T47D (cell line): Measurements from ENCODE around the gene LDB3.

Source experiments
- DNase-seq, 2 experiments: peaks; one replicate each; pipeline versions ENCODE4 v3.0.0 to v3.0.0-alpha.2; 2011 to 2012; ENCODE audit warnings: low read depth in 1 of 2, low spot score in 1 of 2
- JUND ChIP-seq: IDR thresholded peaks from 2 replicates; pipeline ENCODE4 v1.6.1; 2012; ENCODE audit warnings: low read depth
- in situ Hi-C: cut with HindIII; loops from 2 replicates; pipeline ENCODE4 v1.10.0; 2016; ENCODE audit warnings: low sequenced_read_pairs, low pct_unique_long_range_greater_than_20kb

Gene LDB3

GRCh38 chr10:86699991-86700840 lies 31.9 kb downstream of the LDB3 start:
- no peak for DNase-seq
- no peak for TF ChIP-seq JUND
- in situ Hi-C loops = no loop called here

- no peak for TF ChIP-seq JUND
- in situ Hi-C loops = no loop called here
- no peak for DNase-seq
Measured at GRCh38 chr10:86700851-86701617, 32.7 kb downstream of the LDB3 start.

- in situ Hi-C loops = no loop called here
- DNase-seq = no peak
- no peak for TF ChIP-seq JUND
Measured at GRCh38 chr10:86703176-86703575, 34.9 kb downstream of the LDB3 start.

GRCh38 chr10:86705139-86705538 lies 36.8 kb downstream of the LDB3 start:
- no peak for TF ChIP-seq JUND
- no peak for DNase-seq
- in situ Hi-C loops = no loop called here

GRCh38 chr10:86705905-86706304 lies 37.6 kb downstream of the LDB3 start:
- DNase-seq = no peak
- TF ChIP-seq JUND = no peak
- in situ Hi-C loops = no loop called here

GRCh38 chr10:86706401-86706841 lies 38.1 kb downstream of the LDB3 start:
- TF ChIP-seq JUND = no peak
- DNase-seq = no peak
- in situ Hi-C loops = no loop called here

GRCh38 chr10:86706977-86707376 lies 38.7 kb downstream of the LDB3 start:
- TF ChIP-seq JUND = no peak
- no peak for DNase-seq
- in situ Hi-C loops = no loop called here

- no peak for DNase-seq
- in situ Hi-C loops = no loop called here
- TF ChIP-seq JUND = no peak
Measured at GRCh38 chr10:86707505-86707904, 39.2 kb downstream of the LDB3 start.

- in situ Hi-C loops = no loop called here
- no peak for TF ChIP-seq JUND
- no peak for DNase-seq
Measured at GRCh38 chr10:86708068-86708782, 39.9 kb downstream of the LDB3 start.

- TF ChIP-seq JUND = no peak
- in situ Hi-C loops = no loop called here
- no peak for DNase-seq
Measured at GRCh38 chr10:86708783-86709380, 40.6 kb downstream of the LDB3 start.

- in situ Hi-C loops = no loop called here
- no peak for TF ChIP-seq JUND
- no peak for DNase-seq
Measured at GRCh38 chr10:86709396-86710185, 41.3 kb downstream of the LDB3 start.
